T47D (cell line): ENCODE data around the gene TMEM144.
A peak's percentile ranks its signal among the peaks of the same experiment; 100 is the strongest.

Experiments
- DNase-seq, 2 experiments: peaks; one replicate each; pipeline versions ENCODE4 v3.0.0 to v3.0.0-alpha.2; 2011 to 2012; ENCODE audit warnings: low read depth in 1 of 2, low spot score in 1 of 2
- JUND ChIP-seq: IDR thresholded peaks from 2 replicates; pipeline ENCODE4 v1.6.1; 2012; ENCODE audit warnings: low read depth
- in situ Hi-C: cut with HindIII; loops from 2 replicates; pipeline ENCODE4 v1.10.0; 2016; ENCODE audit warnings: low sequenced_read_pairs, low pct_unique_long_range_greater_than_20kb

The TMEM144 gene

DNA sequence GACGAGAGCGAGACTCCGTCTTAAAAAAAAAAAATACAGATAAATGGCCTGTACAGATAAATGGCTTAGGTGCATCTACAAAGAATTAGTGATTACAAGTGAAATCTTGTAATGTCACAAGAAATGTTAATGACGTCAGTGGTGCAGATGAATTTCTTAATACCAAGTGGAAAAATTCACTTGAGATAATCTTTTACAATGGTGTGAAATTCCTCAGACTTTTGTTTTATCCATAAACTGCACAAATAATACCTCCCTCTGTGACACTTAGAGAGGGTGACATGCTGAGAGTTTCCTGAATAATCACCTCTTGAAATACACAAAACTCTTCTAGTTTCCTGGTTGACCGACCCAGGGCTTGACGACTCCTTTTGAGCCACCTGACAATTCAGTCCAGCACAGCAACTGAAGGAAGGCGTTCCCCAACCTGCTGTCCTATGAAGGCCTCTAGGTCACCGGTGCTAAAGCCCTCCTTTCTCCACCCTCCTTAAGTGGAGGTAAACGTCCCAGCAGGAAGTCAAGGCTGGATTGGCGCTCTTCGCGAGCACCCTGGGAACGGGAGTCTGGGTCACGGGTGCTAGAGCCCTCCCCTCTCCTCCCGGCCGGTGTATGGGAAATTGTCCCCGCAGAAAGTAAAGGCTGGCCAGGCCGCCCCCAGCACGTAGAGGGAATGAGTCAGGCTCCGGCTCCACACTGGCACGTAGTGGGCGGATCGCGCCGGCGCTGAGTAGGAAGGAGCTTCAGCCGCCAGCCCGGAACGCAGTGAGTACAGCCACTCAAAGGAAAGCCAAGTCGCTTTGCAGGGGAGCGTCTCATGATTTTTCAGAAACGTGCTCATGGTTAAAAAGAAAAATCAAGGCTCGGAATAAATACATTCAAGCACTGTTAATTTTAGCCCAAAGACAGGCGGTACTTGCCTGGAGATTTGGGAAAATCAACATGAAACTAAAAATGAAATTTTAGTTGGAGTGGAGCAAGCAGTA lies at the start of gene TMEM144:
Gene TMEM144 (plus strand): TSS at position 662 of the 983 bp plus-strand sequence. CDS start 2,182 bp downstream, outside the sequence.
- peak; percentile 52 to 95 for DNase-seq
- in situ Hi-C loops: no loop called here
- TF ChIP-seq JUND: no peak

GRCh38 chr4:158161551-158162354 lies 48.5 kb upstream of the TMEM144 start:
- TF ChIP-seq JUND: no peak
- in situ Hi-C loops: no loop called here
- no peak for DNase-seq

- no peak for TF ChIP-seq JUND
- in situ Hi-C loops: no loop called here
- DNase-seq: no peak
Observed at GRCh38 chr4:158162631-158163030, 47.7 kb upstream of the TMEM144 start.

- in situ Hi-C loops: no loop called here
- TF ChIP-seq JUND: no peak
- no peak for DNase-seq
Observed at GRCh38 chr4:158163941-158164767, 46.1 kb upstream of the TMEM144 start.

DNA sequence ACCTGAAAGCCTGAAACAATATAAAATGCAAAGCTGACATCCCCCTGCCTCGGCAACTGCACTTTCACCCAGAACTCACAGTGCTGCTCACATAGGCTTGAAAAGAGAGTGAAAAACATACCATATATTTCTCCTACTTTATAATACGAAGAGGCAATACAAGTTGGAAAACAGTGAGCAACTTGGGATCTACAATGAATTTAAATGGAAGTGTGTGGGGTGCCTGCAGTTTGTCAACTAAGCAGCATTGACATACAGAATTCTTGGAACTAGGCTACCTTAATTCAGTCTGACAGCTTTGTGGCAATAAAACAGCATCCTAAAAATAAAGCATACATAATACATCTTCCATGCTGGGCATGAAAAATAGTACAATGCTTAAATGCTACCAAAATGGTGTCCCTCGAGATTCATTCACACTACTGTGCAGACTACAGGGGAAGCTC lies 45.5 kb upstream of the TMEM144 start:
- no peak for TF ChIP-seq JUND
- no peak for DNase-seq
- in situ Hi-C loops: no loop called here

DNA sequence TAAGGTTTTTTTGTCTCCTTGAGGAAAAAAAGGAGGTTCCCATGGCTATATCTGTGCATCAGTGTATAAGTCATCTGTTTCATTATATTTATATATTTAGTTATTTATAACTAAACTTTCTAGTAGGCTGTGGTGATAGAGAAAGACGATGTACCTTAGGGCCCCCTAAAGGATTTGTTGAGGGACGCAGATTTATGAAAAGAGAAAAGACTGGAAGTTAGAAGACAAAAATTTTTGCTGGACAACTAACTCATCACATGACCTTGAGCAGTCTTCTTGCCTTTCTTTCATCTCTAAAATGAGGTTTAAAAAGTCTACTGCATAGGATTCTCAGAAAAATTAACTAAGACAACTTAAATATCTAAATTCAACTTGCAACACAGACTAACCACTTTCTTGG lies 43.6 kb upstream of the TMEM144 start:
- in situ Hi-C loops: no loop called here
- no peak for DNase-seq
- TF ChIP-seq JUND: no peak

DNA sequence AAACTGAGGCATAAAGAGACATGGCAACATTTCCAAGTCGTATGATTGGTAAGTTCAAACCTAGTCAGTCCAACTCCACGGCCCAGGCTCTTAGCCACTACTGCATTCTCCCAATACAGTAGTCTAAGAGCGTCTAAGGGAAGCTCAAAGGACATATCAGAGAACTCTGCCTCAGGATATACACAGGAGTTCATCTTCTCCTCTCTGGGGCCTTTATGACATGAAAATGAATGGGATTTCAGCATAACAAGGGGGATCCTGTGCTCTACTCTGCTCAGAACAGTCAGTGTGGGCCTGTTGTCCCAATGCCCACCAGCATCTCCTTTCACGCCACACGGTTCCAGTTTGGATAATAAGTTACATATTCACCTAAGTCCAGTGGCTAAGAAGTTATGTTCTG lies 41.7 kb upstream of the TMEM144 start:
- DNase-seq: no peak
- no peak for TF ChIP-seq JUND
- in situ Hi-C loops: no loop called here

DNA sequence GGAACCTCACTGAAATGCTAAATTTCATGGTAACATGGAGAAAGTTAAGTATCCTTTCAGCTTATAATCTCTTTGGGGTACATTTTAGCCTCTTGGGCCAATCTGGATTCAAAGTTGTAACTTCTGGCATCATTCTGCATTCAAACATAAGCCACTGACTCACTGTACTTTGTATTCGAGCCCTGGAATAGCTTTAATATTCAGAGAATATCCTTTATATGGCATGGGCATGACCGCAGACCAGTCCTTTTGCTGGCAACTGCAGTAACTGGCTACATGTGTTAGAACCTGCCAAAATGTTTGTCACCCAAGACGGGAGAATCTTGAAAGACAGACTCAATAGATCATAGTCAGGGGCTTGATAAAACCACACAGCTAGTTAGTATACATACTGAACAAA lies 40.8 kb upstream of the TMEM144 start:
- in situ Hi-C loops: no loop called here
- DNase-seq: no peak
- TF ChIP-seq JUND: no peak

DNA sequence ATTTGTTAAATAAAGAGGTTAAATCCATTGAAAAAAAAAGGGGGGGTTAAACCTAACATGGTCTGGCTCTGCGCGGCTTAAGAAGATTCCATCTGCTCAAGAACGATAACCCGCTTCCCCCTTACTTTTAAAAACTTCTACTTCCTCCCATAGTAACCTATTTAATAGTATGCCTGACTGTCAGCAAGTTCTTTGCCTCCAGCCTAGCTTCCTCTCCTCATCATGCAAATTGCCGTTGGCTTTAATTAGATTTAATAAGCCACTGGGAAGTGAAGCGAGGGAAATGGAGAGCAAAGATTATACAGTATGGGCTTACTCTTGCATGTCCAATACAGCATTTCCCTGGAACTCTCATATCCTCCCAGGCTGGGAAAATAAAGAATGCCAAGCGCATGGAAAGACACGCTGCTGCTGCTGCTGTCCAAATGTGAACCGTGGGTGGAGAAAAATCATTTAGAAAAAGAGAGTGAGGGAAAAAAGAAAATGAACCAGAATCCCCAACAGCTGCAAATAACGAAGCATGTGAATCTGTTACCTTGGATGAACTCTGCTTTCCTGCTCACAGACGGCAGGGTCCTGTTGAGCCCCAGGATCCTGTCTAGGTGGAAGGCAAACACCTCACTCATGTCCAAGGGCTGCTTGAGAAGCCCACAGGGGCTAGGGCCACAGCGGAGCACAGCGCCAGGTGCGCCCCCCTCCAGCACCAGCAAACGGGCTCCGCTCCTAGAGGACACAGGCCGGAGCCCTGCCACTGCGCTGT lies 40.2 kb upstream of the TMEM144 start:
- in situ Hi-C loops: no loop called here
- no peak for DNase-seq
- no peak for TF ChIP-seq JUND

- peak in 1 of 2 experiments; percentile 82 for DNase-seq
- no peak for TF ChIP-seq JUND
- in situ Hi-C loops: no loop called here
Observed at GRCh38 chr4:158170691-158171561, 39.4 kb upstream of the TMEM144 start.
